ENCODE results near the gene TTC9. TPM values are rescaled to one million over a fixed set of nuclear protein-coding genes. Genes with fewer than 3 reads are reported as not detected.

TTC9 gene
- polyA plus RNA-seq (2013, experiment 1 of 2; ENCODE audit: insufficient read length) = 0.63 TPM
- polyA plus RNA-seq (2013, experiment 2 of 2; ENCODE audit: insufficient read length) = 0.73 TPM

- no peak for DNase-seq
Observed at GRCh38 chr14:70641548-70642302, at the start of gene TTC9. Gene TTC9, plus strand, starts transcription at chr14:70641916. Its CDS starts 214 bp downstream, at chr14:70642130.

- no peak for DNase-seq
Observed at GRCh38 chr14:70594461-70594860, 47.3 kb upstream of the TTC9 start.

GRCh38 chr14:70595443-70596185 lies 46.1 kb upstream of the TTC9 start:
- DNase-seq = no peak

GRCh38 chr14:70597731-70598130 lies 44.0 kb upstream of the TTC9 start:
- no peak for DNase-seq

DNA sequence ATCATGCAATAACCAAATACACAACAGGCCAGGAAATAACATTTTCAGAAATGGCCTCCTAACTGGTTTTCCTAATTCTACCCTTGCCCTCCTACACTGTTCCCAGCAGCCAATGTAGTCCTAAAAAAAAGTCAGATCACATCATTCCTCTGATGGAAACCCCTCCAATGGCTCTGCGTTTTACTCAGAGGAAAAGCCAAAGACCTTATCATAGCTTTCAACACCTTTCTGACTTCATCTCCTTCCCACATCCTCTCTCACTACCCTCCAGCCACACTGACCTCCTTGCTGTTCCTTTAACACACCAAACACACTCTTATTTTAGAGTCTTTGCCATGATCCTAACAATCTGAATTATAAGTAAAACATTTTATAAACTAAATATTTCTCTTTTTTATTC lies 42.4 kb upstream of the TTC9 start:
- no peak for DNase-seq

DNA sequence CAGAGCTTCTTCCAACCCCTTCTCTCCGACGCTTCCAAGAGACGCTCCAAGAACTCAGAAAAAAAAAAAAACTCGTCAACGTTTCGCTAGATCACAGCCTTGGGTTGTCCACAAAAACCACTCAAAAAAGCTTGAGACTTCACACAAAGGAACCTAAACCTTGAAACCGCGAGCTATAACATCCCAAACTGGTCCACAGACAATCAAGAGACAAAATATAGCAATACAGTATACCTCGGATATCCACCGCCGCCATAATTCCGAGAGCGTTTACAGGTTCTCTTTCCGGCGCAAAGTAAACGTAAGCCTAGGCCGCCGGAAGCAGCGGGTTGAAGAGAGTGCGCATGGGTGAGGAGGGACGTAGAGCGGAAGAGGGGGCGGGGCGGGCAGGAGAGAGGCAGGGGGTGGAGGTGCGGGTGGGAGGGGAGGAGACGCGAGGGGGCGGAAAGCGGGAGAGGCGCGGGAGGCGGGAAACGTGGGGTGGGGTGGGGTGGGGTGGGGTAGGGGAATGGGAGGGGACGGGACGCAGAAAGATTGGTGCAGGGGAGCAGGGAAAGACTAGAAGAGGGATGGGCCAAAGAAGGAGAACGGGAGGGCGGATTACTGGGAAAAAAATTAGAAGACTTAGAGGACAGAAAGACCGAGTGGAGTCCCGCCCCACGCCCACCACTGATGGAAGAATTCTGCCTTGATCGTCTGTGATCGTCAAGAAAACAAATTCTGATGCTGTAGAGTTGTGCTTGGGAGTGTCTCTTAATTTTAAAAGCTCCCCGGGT lies 41.1 kb upstream of the TTC9 start, which contains the start of gene MED6:
MED6 (minus strand) TSS at position 274 of the 776 bp plus-strand sequence; CDS start at position 256, 18 bp downstream.
- peak; percentile 95 for DNase-seq

DNA sequence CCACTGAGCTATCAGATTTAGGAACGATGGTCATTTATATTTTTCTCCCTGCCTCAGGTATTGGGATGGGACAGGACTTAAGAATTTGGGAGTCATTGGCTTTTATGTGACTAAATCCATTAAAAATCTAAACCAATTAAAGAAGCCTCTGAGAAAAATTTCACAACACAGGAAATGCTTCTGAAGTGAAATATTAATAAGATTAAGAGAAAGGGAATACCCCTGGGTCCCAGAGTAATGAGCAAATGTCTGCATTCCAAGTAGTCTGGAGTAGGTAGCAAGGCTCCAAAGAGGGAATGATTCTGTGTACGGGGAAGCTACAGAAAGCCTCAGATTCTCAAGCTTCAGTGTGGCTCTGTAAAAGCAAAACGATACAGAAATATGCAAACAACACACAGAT lies 40.6 kb upstream of the TTC9 start:
- DNase-seq = peak; percentile 67

DNA sequence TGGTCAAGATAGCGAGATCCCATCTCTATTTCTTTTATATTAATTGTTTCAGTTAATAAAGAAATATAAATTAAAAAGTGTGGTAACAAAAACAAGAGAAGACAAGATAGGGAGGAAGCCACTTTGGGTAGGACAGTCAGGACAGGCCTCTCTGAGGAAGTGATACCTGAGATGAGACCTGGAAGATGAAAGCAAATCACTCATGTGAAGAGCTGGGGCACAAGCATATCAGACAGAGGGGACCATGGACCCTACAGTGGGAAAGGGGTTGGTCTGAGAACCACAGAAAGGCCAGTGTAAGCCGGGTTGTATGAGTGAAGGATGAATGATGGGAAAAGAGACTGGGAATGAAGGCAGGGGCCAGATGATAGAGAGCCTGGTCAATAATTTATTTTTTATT lies 39.5 kb upstream of the TTC9 start:
- no peak for DNase-seq

GRCh38 chr14:70611216-70611615 lies 30.5 kb upstream of the TTC9 start:
- DNase-seq = no peak

DNA sequence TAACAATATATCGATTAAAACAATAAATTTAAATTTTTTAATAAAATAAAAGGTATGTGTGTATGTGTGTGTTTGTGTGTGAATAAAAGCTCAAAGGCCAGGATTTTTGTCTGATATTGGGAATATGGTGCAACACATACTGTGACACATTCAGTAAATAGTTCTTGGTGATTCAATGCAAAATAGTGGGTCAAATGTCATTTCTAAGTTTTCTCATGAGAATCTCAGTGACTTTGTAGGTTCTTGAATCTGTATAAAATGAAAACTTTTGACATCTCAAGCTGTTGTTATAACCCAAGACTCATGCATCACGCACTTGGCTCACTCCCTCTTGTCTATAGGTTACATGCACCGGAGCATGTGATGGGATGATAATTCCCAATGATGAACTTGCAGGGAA lies 25.1 kb upstream of the TTC9 start:
- no peak for DNase-seq

GRCh38 chr14:70618314-70618713 lies 23.4 kb upstream of the TTC9 start:
- DNase-seq = no peak

DNA sequence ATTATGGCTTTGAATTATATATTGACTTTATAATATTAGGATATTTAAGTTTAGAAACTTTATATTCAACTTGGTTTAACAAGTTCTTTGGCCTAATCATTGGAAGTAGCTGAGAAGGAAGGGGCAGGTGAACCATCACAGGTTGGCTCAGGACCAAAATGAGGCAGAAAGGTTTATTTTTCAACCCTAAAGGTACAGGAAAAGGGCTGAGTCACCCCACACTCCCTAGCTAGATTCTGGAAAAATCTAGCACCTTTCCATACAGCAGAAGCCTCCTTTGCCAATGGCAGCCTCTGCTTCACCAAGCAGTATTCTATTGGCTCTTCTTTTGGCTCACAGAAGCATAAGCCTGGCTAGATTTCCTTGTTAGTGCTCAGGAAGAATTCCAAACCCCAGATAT lies 22.0 kb upstream of the TTC9 start:
- DNase-seq = no peak

GRCh38 chr14:70622111-70622712 lies 19.5 kb upstream of the TTC9 start:
- DNase-seq = peak; percentile 13

DNA sequence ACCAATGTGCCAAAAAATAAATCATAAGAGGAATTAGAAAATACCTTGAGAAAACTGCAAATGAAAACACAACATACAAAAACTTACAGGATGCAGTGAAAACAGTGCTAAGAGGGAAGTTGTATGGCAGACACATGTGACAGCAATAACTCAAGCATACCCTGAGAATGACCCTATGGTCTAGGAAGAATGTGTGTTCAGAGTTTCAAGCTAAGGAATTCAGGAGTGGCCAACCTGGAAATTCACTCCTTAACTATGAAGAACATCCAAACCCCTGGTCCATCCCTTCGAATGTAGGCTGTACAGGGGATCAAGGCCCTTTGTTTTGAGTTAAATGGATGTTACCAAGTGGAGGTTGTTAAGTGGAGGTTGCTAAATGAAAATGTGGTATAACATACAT lies 16.7 kb upstream of the TTC9 start:
- DNase-seq = no peak

GRCh38 chr14:70631948-70632347 lies 9.8 kb upstream of the TTC9 start:
- no peak for DNase-seq

DNA sequence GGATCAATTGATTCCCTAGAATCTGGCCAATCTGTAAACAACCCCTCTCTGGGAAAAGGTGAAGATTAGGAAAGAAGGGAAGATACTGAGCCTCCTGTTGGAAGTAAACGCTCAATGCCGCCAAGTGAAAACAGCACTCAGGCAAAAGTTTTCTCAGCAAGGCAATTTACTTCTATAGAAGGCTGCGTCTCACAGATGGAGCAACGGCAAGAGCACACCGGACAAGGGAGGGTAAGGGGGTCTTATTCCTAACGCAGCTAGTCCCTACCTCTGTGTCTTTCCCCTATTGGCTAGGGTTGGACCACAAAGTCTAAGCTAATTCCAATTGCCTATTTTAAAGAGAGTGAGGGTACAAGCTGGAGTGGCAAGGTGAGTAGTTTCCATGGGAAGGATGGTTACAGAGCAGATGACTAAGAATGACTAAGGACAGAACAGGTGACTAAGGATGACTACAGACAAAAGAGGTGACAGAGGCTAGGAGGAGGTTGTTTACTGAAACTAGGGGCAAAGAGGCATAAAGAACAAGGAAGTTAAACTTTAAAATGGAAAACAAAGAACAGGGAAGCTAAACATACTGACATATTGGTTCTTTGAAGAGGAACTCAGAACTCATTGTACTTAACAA lies 5.6 kb upstream of the TTC9 start:
- no peak for DNase-seq

- DNase-seq = no peak
Observed at GRCh38 chr14:70638416-70638815, 3.3 kb upstream of the TTC9 start.

DNA sequence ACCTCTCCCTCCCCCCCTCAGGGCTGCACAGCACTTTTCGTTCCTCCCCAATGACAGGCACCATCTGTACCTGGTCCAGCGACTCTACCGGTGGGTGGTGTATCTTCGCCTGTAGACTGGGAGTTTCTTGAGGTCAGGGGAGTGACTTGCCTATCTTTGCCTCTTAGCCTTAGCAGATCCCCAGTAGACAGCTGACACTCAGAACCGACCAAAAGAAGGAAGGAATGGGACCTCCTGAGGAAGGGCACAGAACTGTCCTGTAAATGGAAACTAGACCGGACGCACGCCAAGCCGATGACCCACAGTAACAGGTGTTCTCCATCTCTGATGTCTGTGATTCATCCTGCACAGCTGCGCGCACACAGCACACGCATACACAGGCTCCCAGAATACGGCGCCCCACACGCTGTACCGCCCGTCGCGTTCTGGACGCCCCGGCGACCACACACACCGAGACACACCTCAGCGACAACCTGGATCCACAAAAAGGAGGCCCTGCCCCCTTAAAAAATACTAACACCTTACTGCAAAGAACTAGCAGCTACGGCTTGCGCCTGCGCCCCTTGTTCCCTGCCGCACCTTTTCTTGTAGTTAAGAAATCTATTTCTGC lies 673 bp upstream of the TTC9 start:
- DNase-seq = no peak

- DNase-seq = no peak
Observed at GRCh38 chr14:70642303-70643235, 853 bp downstream of the TTC9 start.

GRCh38 chr14:70643967-70644366 lies 2.3 kb downstream of the TTC9 start:
- no peak for DNase-seq

- DNase-seq = no peak
Observed at GRCh38 chr14:70645892-70646291, 4.2 kb downstream of the TTC9 start.
